ENCODE results near the gene OR2AJ1. TPM values are rescaled to one million over a fixed set of nuclear protein-coding genes. Genes with fewer than 3 reads are reported as not detected.

The OR2AJ1 gene
- total RNA-seq, 2 experiments from 2014 or later: not detected

DNA sequence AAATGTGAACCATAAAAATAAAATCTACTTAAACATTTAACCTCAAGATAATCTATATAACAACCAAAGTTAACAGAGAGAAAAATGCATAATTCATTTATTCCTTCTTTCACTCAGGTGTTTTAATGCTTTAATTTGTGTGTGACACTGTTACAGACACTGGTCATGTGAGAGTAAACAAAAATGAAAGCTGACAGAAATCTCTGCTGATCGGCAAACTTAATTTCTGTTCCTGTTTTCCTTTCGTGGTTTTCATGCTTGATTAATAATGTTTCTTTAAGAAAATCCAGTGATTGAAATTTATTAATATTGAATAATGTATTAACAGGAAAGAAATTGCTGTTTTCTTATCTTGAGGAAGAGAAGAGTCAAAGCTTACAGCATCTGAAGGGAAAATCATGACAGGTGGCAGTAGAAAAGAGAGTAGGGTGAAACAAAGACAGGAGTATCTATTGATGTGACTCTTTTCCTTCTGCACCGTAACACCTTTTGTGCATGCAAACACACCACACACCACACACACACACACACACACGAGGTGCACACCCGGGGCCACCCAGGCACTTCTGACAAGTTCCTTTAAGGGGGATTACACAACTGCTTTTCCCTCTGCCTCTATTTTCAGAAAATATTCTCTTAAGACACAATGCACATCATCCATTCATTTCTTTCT is 42.0 kb downstream of the OR2AJ1 start:
- ATAC-seq: no peak
- Mint-ChIP-seq H3K36me3 (ENCODE audit: low read depth) (no peaks in the 10 kb centered on the region), H3K9me3 (ENCODE audit: insufficient read depth) (no peaks in the 10 kb centered on the region), H3K4me3 (peak overlapping the region; percentile 1), H3K27me3 (ENCODE audit: low read depth) (no peaks in the 10 kb centered on the region), H3K4me1 (ENCODE audit: low read depth) (peaks cover 10% of the 10 kb centered on the region), H3K27ac (no peak overlapping the region)
- POLR2A ChIA-PET: no interaction called here
- CTCF ChIA-PET: no interaction called here
- DNase-seq: no peak

Other genes starting within 250 kb of the OR2AJ1 start
- not detected for gene OR13G1, start 245.2 kb upstream of the OR2AJ1 start, total RNA-seq
- gene OR6F1, start 208.2 kb upstream of the OR2AJ1 start, total RNA-seq: not detected
- not detected for gene OR14K1, start 186.3 kb upstream of the OR2AJ1 start, total RNA-seq
- not detected for gene OR14A2, start 176.7 kb upstream of the OR2AJ1 start, total RNA-seq
- not detected for gene OR1C1, start 164.3 kb upstream of the OR2AJ1 start, total RNA-seq
- not detected for gene OR14A16, start 100.8 kb upstream of the OR2AJ1 start, total RNA-seq
- gene OR11L1, start 83.0 kb upstream of the OR2AJ1 start, total RNA-seq: not detected
- under 1 TPM; 0.21 to 0.74 TPM for gene TRIM58, start 67.7 kb upstream of the OR2AJ1 start, total RNA-seq
- not detected for gene OR2W3, start 29.3 kb upstream of the OR2AJ1 start, total RNA-seq
- gene OR2T8, start 4.6 kb upstream of the OR2AJ1 start, total RNA-seq: not detected
- under 1 TPM in 1 of 2 experiments, not detected in 1; 0.29 TPM for gene OR2L8, start 24.0 kb downstream of the OR2AJ1 start, total RNA-seq
- not detected for gene OR2AK2, start 40.3 kb downstream of the OR2AJ1 start, total RNA-seq
- gene OR2L5, start 88.8 kb downstream of the OR2AJ1 start, total RNA-seq: not detected
- not detected for gene OR2L2, start 105.2 kb downstream of the OR2AJ1 start, total RNA-seq
- gene OR2L3, start 121.9 kb downstream of the OR2AJ1 start, total RNA-seq: not detected
- not detected for gene OR2L13, start 170.3 kb downstream of the OR2AJ1 start, total RNA-seq
- gene OR2M5, start 220.3 kb downstream of the OR2AJ1 start, total RNA-seq: not detected
- gene OR2M2, start 249.9 kb downstream of the OR2AJ1 start, total RNA-seq: not detected